Subcutaneous adipose tissue (tissue), 4 donors: ENCODE data around the gene PLAAT5. TPM values are rescaled to one million over a fixed set of nuclear protein-coding genes. Genes with fewer than 3 reads are reported as not detected.

Experiments used
- CTCF ChIP-seq: fragments of 450-650 bp; IDR thresholded peaks from one replicate; pipeline ENCODE4 v1.5.1; 2016; ENCODE audit warnings: low read depth, mild to moderate bottlenecking, control low read depth, antibody characterized with exemption, moderate library complexity
- total RNA-seq, 4 donors: library from RNA; depleted of rRNA; stranded (reverse); fragments of >200 nt; gene quantifications; one replicate each; pipeline ENCODE4 v1.1.0, GENCODE V29; 2016

Gene PLAAT5
- total RNA-seq, 4 donors from 2014 or later, result 38.2 to 59.5 (median 42.9) TPM

- TF ChIP-seq CTCF, result no peak
Observed at GRCh38 chr11:63427971-63428508, 62.9 kb downstream of the PLAAT5 start.

DNA sequence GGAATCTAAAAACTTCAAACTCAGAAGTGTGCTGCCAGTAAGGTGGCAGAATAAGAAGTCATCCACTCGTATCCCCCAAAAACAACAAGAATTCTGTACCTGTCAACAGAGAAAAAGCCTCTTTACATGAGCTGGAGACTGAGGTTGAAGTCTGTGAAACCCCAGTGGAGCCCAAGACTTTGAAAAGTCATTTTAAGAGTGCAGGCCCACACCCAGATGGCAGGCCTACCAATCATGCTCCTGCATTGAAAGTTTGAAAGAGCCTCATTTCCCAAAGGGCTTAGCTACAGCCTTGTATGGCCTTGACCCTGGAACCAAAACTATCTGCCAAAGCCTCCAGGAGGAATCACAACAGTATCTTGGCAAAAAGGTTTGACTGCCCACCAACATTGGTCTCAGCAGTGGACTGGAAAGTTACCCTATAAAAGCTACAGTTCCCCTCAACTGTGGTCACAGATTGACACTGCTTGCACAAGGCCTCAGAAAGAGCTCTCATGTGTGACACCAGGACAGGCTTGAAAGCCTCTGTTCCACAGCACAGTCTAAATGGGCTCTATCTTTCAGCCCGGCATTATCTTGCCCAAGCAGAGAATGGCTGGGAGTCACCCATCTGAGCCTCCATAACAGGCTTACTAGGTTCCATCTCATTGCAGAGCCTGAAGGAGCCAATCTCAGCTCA is 73.7 kb downstream of the PLAAT5 start:
- no peak for TF ChIP-seq CTCF

Other genes with a start within 250 kb of the PLAAT5 start
- gene SLC22A25, start 247.6 kb downstream of the PLAAT5 start, total RNA-seq, result under 1 TPM in 2 of 4 donors, not detected in 2; 0.19 to 0.22 TPM
- not detected for gene SLC22A9, start 121.4 kb downstream of the PLAAT5 start, total RNA-seq
- gene LGALS12, start 14.9 kb upstream of the PLAAT5 start, total RNA-seq, result 100 to 1,000 TPM in 1 of 4 donors, 10 to 100 TPM in 3; 30.2 to 230 (median 71.0) TPM
- gene PLAAT4, start 45.6 kb upstream of the PLAAT5 start, total RNA-seq, result 10 to 100 TPM in 3 of 4 donors, 1 to 10 TPM in 1; 9.9 to 21.2 (median 15.4) TPM
- gene PLAAT2, start 72.2 kb upstream of the PLAAT5 start, total RNA-seq, result not detected
- 100 to 1,000 TPM; 278 to 514 (median 407) TPM for gene PLAAT3, start 123.3 kb upstream of the PLAAT5 start, total RNA-seq
- 100 to 1,000 TPM in 3 of 4 donors, 10 to 100 TPM in 1; 83.5 to 172 (median 118) TPM for gene ATL3, start 180.2 kb upstream of the PLAAT5 start, total RNA-seq
- gene RTN3, start 190.3 kb upstream of the PLAAT5 start, total RNA-seq, result 100 to 1,000 TPM; 179 to 283 (median 224) TPM